Neural cell (in vitro differentiated cells): ENCODE results near the gene ELFN1. TPM values are rescaled to one million over a fixed set of nuclear protein-coding genes. Genes with fewer than 3 reads are reported as not detected.

Source experiments
- H2AFZ ChIP-seq: fragments of 200-600, 300-800 bp; sonication (generic), shearing (Covaris generic); 2 replicates; pipeline ENCODE4 v1.6.0; 2014; ENCODE audit warnings: low read depth, mild to moderate bottlenecking, antibody characterized with exemption, low read length, moderate library complexity
- H3F3A ChIP-seq: fragments of 200-600 bp; shearing (Covaris generic); 2 replicates; pipeline ENCODE4 v1.6.1; 2016; ENCODE audit warnings: mild to moderate bottlenecking, moderate library complexity, mixed read lengths, antibody characterized with exemption, low read length; ENCODE audit not compliant: insufficient read depth, poor library complexity, severe bottlenecking
- H3K27ac ChIP-seq: fragments of 200-600, 300-800 bp; sonication (generic), shearing (Covaris generic); 2 replicates; pipeline ENCODE4 v1.5.1; 2014; ENCODE audit warnings: mild to moderate bottlenecking, low read length, moderate library complexity
- H3K27me3 ChIP-seq: fragments of 300-800, 200-600 bp; sonication (generic), shearing (Covaris generic); 2 replicates; pipeline ENCODE4 v1.6.0; 2014; ENCODE audit warnings: mild to moderate bottlenecking, low read depth, low read length, moderate library complexity; ENCODE audit not compliant: insufficient read depth
- H3K36me3 ChIP-seq: fragments of 300-800, 200-600 bp; sonication (generic), shearing (Covaris generic); 2 replicates; pipeline ENCODE4 v1.5.1; 2014; ENCODE audit warnings: mild to moderate bottlenecking, antibody characterized with exemption, low read length, moderate library complexity; ENCODE audit not compliant: insufficient read depth
- H3K4me2 ChIP-seq: fragments of 300-800, 200-600 bp; sonication (generic), shearing (Covaris generic); 2 replicates; pipeline ENCODE4 v1.6.0; 2014; ENCODE audit warnings: mild to moderate bottlenecking, low read length
- H3K4me3 ChIP-seq: fragments of 300-800, 200-600 bp; sonication (generic), shearing (Covaris generic); 2 replicates; pipeline ENCODE4 v1.5.1; 2014; ENCODE audit warnings: mild to moderate bottlenecking, low read length, moderate library complexity
- H3K79me2 ChIP-seq: fragments of 200-600 bp; shearing (Covaris generic); replicated peaks from 2 replicates; pipeline ENCODE4 v1.6.0; 2014; ENCODE audit warnings: mild to moderate bottlenecking, low read length, moderate library complexity; ENCODE audit not compliant: insufficient read depth
- H3K9ac ChIP-seq: fragments of 300-800, 200-600 bp; sonication (generic), shearing (Covaris generic); 2 replicates; pipeline ENCODE4 v1.6.1; 2016; ENCODE audit warnings: mild to moderate bottlenecking, low read length, mixed read lengths
- H3K9me2 ChIP-seq: fragments of 200-600 bp; shearing (Covaris generic); 2 replicates; pipeline ENCODE4 v1.6.1; 2016; ENCODE audit warnings: mild to moderate bottlenecking, low read length, mixed read lengths; ENCODE audit not compliant: insufficient read depth
- H3K9me3 ChIP-seq: fragments of 200-600, 300-800 bp; sonication (generic), shearing (Covaris generic); 2 replicates; pipeline ENCODE4 v1.6.1; 2016; ENCODE audit warnings: mild to moderate bottlenecking, mixed run types, low read length, moderate library complexity, mixed read lengths
- H4K20me1 ChIP-seq: fragments of 200-600 bp; shearing (Covaris generic); 2 replicates; pipeline ENCODE4 v1.6.1; 2016; ENCODE audit warnings: mild to moderate bottlenecking, mixed run types; ENCODE audit not compliant: insufficient read depth
- EP300 ChIP-seq: fragments of 450-650 bp; conservative IDR thresholded peaks from 2 replicates; pipeline ENCODE4 v1.6.1; 2014; ENCODE audit warnings: antibody characterized with exemption, mild to moderate bottlenecking, moderate library complexity; ENCODE audit not compliant: poor library complexity, severe bottlenecking
- EZH2 ChIP-seq: fragments of 200-600, 300-800 bp; shearing (Covaris generic), sonication (generic); IDR thresholded peaks from 2 replicates; pipeline ENCODE4 v1.6.1; 2014; ENCODE audit warnings: antibody characterized with exemption, low read length, borderline replicate concordance, mild to moderate bottlenecking; ENCODE audit not compliant: insufficient read depth, poor library complexity, severe bottlenecking
- MXI1 ChIP-seq: fragments of 450-650 bp; conservative IDR thresholded peaks from 2 replicates; pipeline ENCODE4 v1.6.1; 2014; ENCODE audit warnings: antibody characterized with exemption, mild to moderate bottlenecking; ENCODE audit not compliant: poor library complexity, severe bottlenecking
- POLR2AphosphoS5 ChIP-seq: IDR thresholded peaks from 2 replicates; pipeline ENCODE4 v1.6.1; 2012
- RAD21 ChIP-seq: fragments of 450-650 bp; conservative IDR thresholded peaks from 2 replicates; pipeline ENCODE4 v1.6.1; 2014; ENCODE audit warnings: antibody characterized with exemption, mild to moderate bottlenecking, moderate library complexity
- SMC3 ChIP-seq: fragments of 450-650 bp; conservative IDR thresholded peaks from 2 replicates; pipeline ENCODE4 v1.6.1; 2014; ENCODE audit warnings: antibody characterized with exemption, mild to moderate bottlenecking, moderate library complexity; ENCODE audit not compliant: poor library complexity
- TAF1 ChIP-seq: IDR thresholded peaks from 2 replicates; pipeline ENCODE4 v1.6.1; 2012; ENCODE audit warnings: low read depth
- polyA plus RNA-seq: library from polyadenylated mRNA; depleted of rRNA; stranded (reverse); fragments of >200 nt; gene quantifications from 2 replicates; pipeline ENCODE4 v1.2.3, GENCODE V29; 2014
- TF ChIP-seq, protein P1 (sequence below): IDR thresholded peaks from 2 replicates; pipeline ENCODE4 v1.6.1; 2012; ENCODE audit warnings: borderline replicate concordance
- TF ChIP-seq, protein P2 (sequence below): fragments of 450-650 bp; IDR thresholded peaks from 2 replicates; pipeline ENCODE4 v1.5.1; 2014; ENCODE audit warnings: antibody characterized with exemption, mild to moderate bottlenecking, moderate library complexity; ENCODE audit not compliant: poor library complexity, severe bottlenecking

Gene ELFN1
- polyA plus RNA-seq, 1 donor from 2014 or later: 11.8 TPM

DNA sequence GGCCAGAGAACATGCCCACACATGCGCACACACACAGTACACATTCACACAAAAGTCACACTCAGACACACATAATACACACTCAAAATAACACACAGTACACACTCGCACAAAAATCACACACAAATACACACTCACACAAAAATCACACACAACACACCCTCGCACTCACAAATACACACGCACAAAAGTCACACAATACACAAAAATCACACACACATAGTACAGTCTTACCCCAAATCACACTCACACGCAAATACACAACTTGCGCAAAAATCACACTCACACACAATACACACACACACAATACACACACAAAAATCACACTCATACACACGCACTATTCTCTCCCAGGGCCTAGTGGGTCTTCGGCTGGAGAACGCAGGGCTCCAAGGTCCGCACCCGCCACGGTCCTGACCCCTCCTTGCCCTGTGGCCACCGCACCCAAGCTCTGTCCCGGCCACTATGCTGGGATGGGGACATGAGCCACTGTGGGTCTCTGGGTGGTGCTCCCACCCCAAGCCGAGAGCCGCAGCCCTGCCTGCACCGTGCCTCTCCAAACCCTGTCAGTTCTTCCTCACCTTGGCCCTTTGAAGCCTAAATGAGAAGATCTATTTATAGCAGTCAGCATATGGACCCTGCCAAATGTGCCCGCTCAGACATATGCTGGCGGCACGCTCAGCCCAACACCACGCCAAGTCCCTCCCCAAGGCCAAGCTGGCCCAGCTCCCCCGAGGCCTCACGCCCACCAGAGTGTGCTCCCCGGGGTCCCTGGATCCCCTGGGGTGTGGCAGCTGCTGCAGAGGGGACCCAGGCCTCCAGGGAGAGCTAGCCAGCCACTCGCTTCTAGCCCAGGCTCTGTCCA lies 55.9 kb downstream of the ELFN1 start:
- Histone ChIP-seq H3K4me3 (no peak overlapping the region), H3K27ac (no peak overlapping the region), H2AFZ (no peak overlapping the region), H3K79me2 (no peaks in the 10 kb centered on the region), H4K20me1 (no peaks in the 10 kb centered on the region), H3K4me2 (no peak overlapping the region), H3K36me3 (peaks cover 8% of the 10 kb centered on the region), H3K9me2 (no peaks in the 10 kb centered on the region), H3K9me3 (no peaks in the 10 kb centered on the region), H3F3A (no peaks in the 10 kb centered on the region), H3K27me3 (no peaks in the 10 kb centered on the region), H3K9ac (no peak overlapping the region)
- TF ChIP-seq SMC3: no peak
- TF ChIP-seq MXI1: no peak
- no peak for TF ChIP-seq POLR2AphosphoS5
- TF ChIP-seq TAF1: no peak
- TF ChIP-seq, protein P1, sequence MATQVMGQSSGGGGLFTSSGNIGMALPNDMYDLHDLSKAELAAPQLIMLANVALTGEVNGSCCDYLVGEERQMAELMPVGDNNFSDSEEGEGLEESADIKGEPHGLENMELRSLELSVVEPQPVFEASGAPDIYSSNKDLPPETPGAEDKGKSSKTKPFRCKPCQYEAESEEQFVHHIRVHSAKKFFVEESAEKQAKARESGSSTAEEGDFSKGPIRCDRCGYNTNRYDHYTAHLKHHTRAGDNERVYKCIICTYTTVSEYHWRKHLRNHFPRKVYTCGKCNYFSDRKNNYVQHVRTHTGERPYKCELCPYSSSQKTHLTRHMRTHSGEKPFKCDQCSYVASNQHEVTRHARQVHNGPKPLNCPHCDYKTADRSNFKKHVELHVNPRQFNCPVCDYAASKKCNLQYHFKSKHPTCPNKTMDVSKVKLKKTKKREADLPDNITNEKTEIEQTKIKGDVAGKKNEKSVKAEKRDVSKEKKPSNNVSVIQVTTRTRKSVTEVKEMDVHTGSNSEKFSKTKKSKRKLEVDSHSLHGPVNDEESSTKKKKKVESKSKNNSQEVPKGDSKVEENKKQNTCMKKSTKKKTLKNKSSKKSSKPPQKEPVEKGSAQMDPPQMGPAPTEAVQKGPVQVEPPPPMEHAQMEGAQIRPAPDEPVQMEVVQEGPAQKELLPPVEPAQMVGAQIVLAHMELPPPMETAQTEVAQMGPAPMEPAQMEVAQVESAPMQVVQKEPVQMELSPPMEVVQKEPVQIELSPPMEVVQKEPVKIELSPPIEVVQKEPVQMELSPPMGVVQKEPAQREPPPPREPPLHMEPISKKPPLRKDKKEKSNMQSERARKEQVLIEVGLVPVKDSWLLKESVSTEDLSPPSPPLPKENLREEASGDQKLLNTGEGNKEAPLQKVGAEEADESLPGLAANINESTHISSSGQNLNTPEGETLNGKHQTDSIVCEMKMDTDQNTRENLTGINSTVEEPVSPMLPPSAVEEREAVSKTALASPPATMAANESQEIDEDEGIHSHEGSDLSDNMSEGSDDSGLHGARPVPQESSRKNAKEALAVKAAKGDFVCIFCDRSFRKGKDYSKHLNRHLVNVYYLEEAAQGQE: no peak
- TF ChIP-seq EZH2: no peak
- TF ChIP-seq RAD21: no peak
- TF ChIP-seq, protein P2, sequence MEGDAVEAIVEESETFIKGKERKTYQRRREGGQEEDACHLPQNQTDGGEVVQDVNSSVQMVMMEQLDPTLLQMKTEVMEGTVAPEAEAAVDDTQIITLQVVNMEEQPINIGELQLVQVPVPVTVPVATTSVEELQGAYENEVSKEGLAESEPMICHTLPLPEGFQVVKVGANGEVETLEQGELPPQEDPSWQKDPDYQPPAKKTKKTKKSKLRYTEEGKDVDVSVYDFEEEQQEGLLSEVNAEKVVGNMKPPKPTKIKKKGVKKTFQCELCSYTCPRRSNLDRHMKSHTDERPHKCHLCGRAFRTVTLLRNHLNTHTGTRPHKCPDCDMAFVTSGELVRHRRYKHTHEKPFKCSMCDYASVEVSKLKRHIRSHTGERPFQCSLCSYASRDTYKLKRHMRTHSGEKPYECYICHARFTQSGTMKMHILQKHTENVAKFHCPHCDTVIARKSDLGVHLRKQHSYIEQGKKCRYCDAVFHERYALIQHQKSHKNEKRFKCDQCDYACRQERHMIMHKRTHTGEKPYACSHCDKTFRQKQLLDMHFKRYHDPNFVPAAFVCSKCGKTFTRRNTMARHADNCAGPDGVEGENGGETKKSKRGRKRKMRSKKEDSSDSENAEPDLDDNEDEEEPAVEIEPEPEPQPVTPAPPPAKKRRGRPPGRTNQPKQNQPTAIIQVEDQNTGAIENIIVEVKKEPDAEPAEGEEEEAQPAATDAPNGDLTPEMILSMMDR: no peak
- TF ChIP-seq EP300: no peak

DNA sequence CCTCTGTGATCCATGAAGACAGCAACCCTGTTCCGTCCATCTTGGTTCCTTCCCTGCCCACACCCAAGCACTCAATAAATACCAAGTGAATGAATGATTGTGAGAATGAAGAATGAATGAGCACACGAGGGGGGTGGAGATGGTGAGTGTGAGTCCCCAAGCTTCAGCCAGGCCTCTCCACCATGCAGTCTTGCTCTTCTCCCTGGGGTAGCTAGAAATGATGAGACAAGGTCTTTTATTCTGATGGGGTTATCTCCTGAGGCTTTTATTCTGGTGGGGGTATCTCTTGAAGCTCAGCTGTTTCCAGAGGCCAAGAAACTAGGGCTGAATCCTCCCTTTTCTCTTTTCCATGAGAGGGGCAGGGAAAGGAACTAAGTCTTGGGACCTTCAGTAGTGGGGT lies 57.0 kb downstream of the ELFN1 start:
- no peak overlapping the region for H3K27ac ChIP-seq
- no peaks in the 10 kb centered on the region for H4K20me1 ChIP-seq
- no peaks in the 10 kb centered on the region for H3K79me2 ChIP-seq
- no peaks in the 10 kb centered on the region for H3K9me2 ChIP-seq
- H3K4me2 ChIP-seq: no peak overlapping the region
- TF ChIP-seq, protein P2: no peak
- TF ChIP-seq, protein P1: no peak
- no peak for TF ChIP-seq RAD21
- TF ChIP-seq SMC3: no peak
- no peak for TF ChIP-seq MXI1
- TF ChIP-seq EZH2: no peak
- no peak overlapping the region for H3K4me3 ChIP-seq
- H2AFZ ChIP-seq: no peak overlapping the region
- H3K36me3 ChIP-seq: peaks cover 8% of the 10 kb centered on the region
- H3K27me3 ChIP-seq: no peaks in the 10 kb centered on the region
- H3K9me3 ChIP-seq: no peaks in the 10 kb centered on the region
- no peak overlapping the region for H3K9ac ChIP-seq
- H3F3A ChIP-seq: no peaks in the 10 kb centered on the region
